ENCODE results near the gene RSPH9. TPM values are rescaled to one million over a fixed set of nuclear protein-coding genes. Genes with fewer than 3 reads are reported as not detected.
A peak's percentile ranks its signal among the peaks of the same experiment; 100 is the strongest.

Gene RSPH9
- total and polyA plus RNA-seq, 2 donors (not counting 3 experiments of a cell fraction or from before 2014, with no cell fraction given) = 0.18 to 0.27 TPM

GRCh38 chr6:43687437-43688347 lies 42.9 kb downstream of the RSPH9 start, which contains the start of gene MRPS18A:
Gene MRPS18A, minus strand, starts transcription at chr6:43687791. Its CDS starts 12 bp downstream, at chr6:43687779.
- ChIA-PET CTCF (interaction anchor here (0.8 to 2.6 kb wide), 7 partner anchors 13 to 391 kb away, joined by 3 to 7 read pairs (median 6); partner anchors contain the start of gene VEGFA), POLR2A (interaction anchor here (0.5 to 1.1 kb wide), 2 partner anchors 10 to 60 kb away, joined by 3 to 4 read pairs; no protein-coding TSS in a partner anchor)
- BruUV-seq (replicated peaks) = TSS peak; percentile 82
- peaks cover 13% of the 10 kb centered on the region for H3K4me1 ChIP-seq (ENCODE audit: control insufficient read depth, extremely low read depth, insufficient read depth, low read length)
- no peaks in the 10 kb centered on the region for H4K20me1 ChIP-seq (replicated peaks; ENCODE audit: control insufficient read depth, extremely low read depth, insufficient read depth, low read length)
- peak within 1 kb of the TSS; percentile 93 for H2AFZ ChIP-seq (ENCODE audit: low read depth, low read length)
- no peaks in the 10 kb centered on the region for H3K27me3 ChIP-seq (ENCODE audit: control insufficient read depth in 2 of 2, insufficient read depth in 2 of 2, low read length in 2 of 2)
- H3K79me2 ChIP-seq (ENCODE audit: control insufficient read depth, insufficient read depth, low read length) = peaks cover 30% of the 10 kb centered on the region
- TF ChIP-seq FOS (IDR thresholded peaks at IDR 0.05; ENCODE audit: borderline replicate concordance, insufficient read depth, low read length) = peak; percentile 28
- TF ChIP-seq POLR2AphosphoS5 (IDR thresholded peaks at IDR 0.05; ENCODE audit: insufficient read depth, low read depth, low read length) = peak; percentile 86
- TF ChIP-seq JUN (IDR thresholded peaks at IDR 0.05; ENCODE audit: borderline replicate concordance, insufficient read depth, insufficient read length, low read depth) = no peak
- no peak for TF ChIP-seq GATA2 (IDR thresholded peaks at IDR 0.05; ENCODE audit: insufficient read depth, insufficient read length, low read depth, low read length)
- TF ChIP-seq EZH2 (IDR thresholded peaks at IDR 0.05; ENCODE audit: borderline replicate concordance, low read depth, low read length, severe bottlenecking) = no peak
- peak; percentile 92 for TF ChIP-seq POLR2A (IDR thresholded peaks at IDR 0.05; ENCODE audit: low read depth, low read length)
- TF ChIP-seq CTCF (IDR thresholded peaks at IDR 0.05; ENCODE audit: extremely low read depth in 1 of 2, insufficient read depth in 1 of 2, low read depth in 1 of 2, low read length in 2 of 2) = no peak
- DNase-seq (ENCODE audit: low read depth, low spot score) = peak; percentile 71
- peak within 1 kb of the TSS; percentile 64 for H3K27ac ChIP-seq (ENCODE audit: insufficient read depth, low read depth, low read length)
- H3K36me3 ChIP-seq (ENCODE audit: control insufficient read depth in 2 of 2, extremely low read depth in 1 of 2, insufficient read depth in 2 of 2, low read length in 2 of 2) = no peaks in the 10 kb centered on the region
- intact Hi-C loops (cut with micrococcal nuclease) = loop anchor here (1.0 kb wide), 1 partner anchor 12 kb away; no protein-coding TSS in a partner anchor
- FAIRE-seq = peak; percentile 92
- peak within 1 kb of the TSS; percentile 89 for H3K9ac ChIP-seq (replicated peaks; ENCODE audit: extremely low read depth, insufficient read depth, low read length)
- H3K4me2 ChIP-seq (ENCODE audit: insufficient read depth, low read length) = peak within 1 kb of the TSS; percentile 74
- H3K9me1 ChIP-seq (replicated peaks; ENCODE audit: control insufficient read depth, extremely low read depth, insufficient read depth, low read length) = no peaks in the 10 kb centered on the region
- dilution Hi-C loops (cut with MboI; ENCODE audit: extremely low pct_ligation_motif_present, low sequenced_read_pairs) = no loop called here
- peak within 1 kb of the TSS; percentile 45 to 95 (median 64) for H3K4me3 ChIP-seq (replicated peaks in 1 of 3; ENCODE audit: insufficient read depth in 1 of 3, low read depth in 1 of 3, low read length in 3 of 3)
- H3K9me3 ChIP-seq (replicated peaks; ENCODE audit: control insufficient read depth, insufficient read depth, low read length) = no peaks in the 10 kb centered on the region

All from endothelial cell of umbilical vein (primary cell).